NOMO-1 treated with DMSO at 0.1 percent for 48 hours (cell line): Measurements from ENCODE around the gene AGXT2.
"Not testable (repeated sequence)": the region's sequence is repeated elsewhere in the genome, so short reads cannot be mapped to it uniquely, and the experiment has no call there.

Source experiments
- DNase-seq: peaks from one replicate; lab custom pipeline; 2025; ENCODE audit not compliant: unreplicated experiment; lab: John Stamatoyannopoulos, UW

The AGXT2 gene

GRCh38 chr5:35056686-35057085 lies 8.9 kb upstream of the AGXT2 start:
- no peak for DNase-seq

GRCh38 chr5:35052838-35053237 lies 5.1 kb upstream of the AGXT2 start:
- DNase-seq, result no peak

- DNase-seq, result no peak
Measured at GRCh38 chr5:35050541-35051126, 2.9 kb upstream of the AGXT2 start.

GRCh38 chr5:35048910-35049309 lies 1.2 kb upstream of the AGXT2 start:
- DNase-seq, result no peak

GRCh38 chr5:35046774-35047173 lies 975 bp downstream of the AGXT2 start:
- no peak for DNase-seq

GRCh38 chr5:35045280-35045679 lies 2.5 kb downstream of the AGXT2 start:
- DNase-seq, result no peak

GRCh38 chr5:35044649-35045048 lies 3.1 kb downstream of the AGXT2 start:
- DNase-seq, result no peak

- DNase-seq, result no peak
Measured at GRCh38 chr5:35042781-35043180, 5.0 kb downstream of the AGXT2 start.

GRCh38 chr5:35041261-35041660 lies 6.5 kb downstream of the AGXT2 start:
- no peak for DNase-seq

- DNase-seq, result no peak
Measured at GRCh38 chr5:35038891-35039290, 8.9 kb downstream of the AGXT2 start.

- DNase-seq, result no peak
Measured at GRCh38 chr5:35036536-35036935, 11.2 kb downstream of the AGXT2 start.

- not testable (repeated sequence) for DNase-seq
Measured at GRCh38 chr5:35035929-35036328, 11.8 kb downstream of the AGXT2 start.

GRCh38 chr5:35035271-35035670 lies 12.5 kb downstream of the AGXT2 start:
- DNase-seq, result no peak

GRCh38 chr5:35032356-35032755 lies 15.4 kb downstream of the AGXT2 start:
- DNase-seq, result no peak

GRCh38 chr5:35031276-35031675 lies 16.5 kb downstream of the AGXT2 start:
- no peak for DNase-seq

GRCh38 chr5:35030426-35031100 lies 17.2 kb downstream of the AGXT2 start:
- peak; percentile 98 for DNase-seq

- peak; percentile 21 for DNase-seq
Measured at GRCh38 chr5:35029333-35029732, 18.4 kb downstream of the AGXT2 start.

- peak; percentile 60 for DNase-seq
Measured at GRCh38 chr5:35026941-35027340, 20.8 kb downstream of the AGXT2 start.

GRCh38 chr5:35026280-35026840 lies 21.4 kb downstream of the AGXT2 start:
- no peak for DNase-seq

GRCh38 chr5:35024911-35025510 lies 22.7 kb downstream of the AGXT2 start:
- DNase-seq, result no peak

- DNase-seq, result no peak
Measured at GRCh38 chr5:35023391-35024178, 24.2 kb downstream of the AGXT2 start.
